NCI-H128 (cell line): ENCODE measurements around the gene MRC1.
"Not testable (repeated sequence)": the region's sequence is repeated elsewhere in the genome, so short reads cannot be mapped to it uniquely, and the experiment has no call there.

Experiments used
- DNase-seq: peaks from one replicate; lab custom pipeline; 2025; ENCODE audit not compliant: unreplicated experiment; lab: John Stamatoyannopoulos, UW

The MRC1 gene

DNA sequence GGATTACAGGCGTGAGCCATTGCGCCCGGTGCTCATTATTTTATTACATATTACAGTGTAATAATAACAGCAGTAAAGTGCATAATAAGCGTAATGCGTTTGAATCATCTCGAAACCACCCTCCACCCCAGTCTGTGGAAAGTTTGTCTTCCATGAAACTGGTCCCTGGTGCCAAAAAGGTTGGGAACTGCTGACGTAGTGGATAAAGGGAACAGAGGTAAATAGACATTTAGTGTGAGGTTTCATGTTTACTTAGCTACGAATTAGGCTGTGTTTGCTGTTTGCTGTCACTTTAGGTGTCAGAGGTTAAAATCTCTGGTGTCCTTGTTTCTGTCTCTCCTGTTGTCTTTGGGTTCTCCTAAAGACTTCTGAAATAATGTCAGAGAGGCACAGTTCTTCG lies 82.3 kb downstream of the MRC1 start:
- no peak for DNase-seq

DNA sequence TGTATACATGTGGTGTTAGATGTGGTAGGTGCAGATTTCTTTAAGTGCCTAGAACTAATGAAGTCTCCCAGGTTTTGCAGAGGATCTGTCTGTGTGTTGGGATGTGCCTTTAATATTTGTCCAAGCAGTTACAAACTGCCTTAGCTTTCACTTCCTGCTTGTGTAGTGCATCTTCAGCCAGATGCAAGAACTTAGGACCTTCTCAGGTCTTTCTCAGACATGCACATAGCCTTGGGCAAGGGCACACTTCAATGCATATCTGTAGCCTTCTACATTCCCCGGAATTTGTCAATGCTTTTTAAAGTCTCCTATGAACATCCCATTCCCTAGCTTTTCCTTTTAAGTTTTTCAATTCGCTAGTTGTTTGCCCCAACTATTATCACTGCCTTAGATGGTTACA lies 95.4 kb downstream of the MRC1 start:
- no peak for DNase-seq

DNA sequence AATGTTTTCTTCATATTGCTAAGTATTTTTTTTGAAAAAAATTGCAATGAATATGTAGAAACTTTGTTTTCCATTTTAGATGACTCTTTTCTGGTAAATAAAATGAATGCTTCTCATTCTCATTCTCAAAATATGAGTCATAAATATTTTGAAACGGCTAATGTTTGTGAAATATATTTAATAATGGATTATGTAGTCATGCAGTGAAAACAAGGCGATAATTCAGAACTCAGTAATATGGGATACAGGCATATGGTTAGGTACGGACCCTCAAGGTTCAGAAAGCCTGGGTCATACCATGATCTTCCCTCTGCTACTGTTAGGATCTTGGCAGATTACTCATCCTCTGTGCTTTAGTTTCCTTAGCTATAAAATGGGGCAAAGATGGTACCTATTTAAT lies 96.3 kb downstream of the MRC1 start:
- no peak for DNase-seq

DNA sequence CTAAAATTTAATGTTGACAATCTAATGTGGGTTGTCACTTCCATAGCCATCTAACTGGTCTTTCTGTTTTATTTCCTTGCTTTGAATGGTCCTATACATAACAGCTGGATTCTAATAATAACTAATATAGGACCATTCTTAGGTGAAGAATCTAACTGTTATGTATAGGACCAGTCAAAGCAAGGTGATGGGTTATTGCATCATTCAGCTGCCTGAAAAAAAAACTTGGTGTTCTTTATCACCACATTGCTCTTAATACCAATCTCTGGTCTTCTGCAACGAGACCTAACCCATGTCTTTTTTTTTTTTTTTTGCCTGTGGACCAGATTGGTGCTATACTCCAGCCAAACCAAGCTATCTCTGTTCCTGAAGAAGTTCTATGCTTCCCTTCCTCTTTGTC lies 96.9 kb downstream of the MRC1 start:
- DNase-seq = no peak

GRCh38 chr10:17907641-17908040 lies 98.5 kb downstream of the MRC1 start:
- no peak for DNase-seq

DNA sequence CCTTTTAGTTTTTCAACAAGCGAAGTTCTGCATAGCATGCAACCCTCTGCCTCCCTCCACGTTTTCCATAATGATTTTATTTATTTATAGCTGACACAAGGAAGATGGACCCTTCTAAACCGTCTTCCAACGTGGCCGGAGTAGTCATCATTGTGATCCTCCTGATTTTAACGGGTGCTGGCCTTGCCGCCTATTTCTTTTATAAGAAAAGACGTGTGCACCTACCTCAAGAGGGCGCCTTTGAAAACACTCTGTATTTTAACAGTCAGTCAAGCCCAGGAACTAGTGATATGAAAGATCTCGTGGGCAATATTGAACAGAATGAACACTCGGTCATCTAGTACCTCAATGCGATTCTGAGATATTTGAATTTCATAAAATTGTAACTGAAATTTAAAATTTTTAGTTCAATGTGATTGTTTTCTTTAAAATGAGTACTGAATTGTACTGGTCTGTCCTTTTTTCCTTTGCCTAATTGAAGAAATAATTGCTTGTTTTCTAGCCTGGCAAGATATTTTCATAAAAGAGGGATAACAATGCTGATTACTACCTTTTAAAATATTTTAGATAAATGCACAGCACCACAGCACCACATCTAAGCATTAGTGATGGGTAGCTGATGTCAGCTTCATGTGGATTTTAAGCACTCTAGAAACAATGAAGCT lies 101.1 kb downstream of the MRC1 start:
- no peak for DNase-seq

DNA sequence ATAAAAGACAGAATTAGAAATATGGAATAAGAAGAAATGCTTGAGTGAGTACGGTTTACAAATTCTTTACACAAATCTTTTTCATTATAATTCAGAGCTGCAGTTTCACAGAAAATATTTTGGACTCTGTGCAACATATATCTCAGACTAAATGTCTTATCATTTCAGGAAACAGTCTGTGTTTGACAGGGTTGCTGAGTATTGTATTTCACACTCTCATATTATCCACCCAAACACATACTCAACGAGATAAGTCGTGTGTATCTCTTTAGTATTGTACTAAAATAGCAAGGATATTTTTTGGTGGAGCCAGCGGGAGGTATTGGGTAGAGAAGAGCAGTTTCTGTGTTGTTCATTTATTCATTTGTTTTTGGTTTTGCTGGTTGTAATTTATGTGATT lies 103.6 kb downstream of the MRC1 start:
- DNase-seq = no peak

DNA sequence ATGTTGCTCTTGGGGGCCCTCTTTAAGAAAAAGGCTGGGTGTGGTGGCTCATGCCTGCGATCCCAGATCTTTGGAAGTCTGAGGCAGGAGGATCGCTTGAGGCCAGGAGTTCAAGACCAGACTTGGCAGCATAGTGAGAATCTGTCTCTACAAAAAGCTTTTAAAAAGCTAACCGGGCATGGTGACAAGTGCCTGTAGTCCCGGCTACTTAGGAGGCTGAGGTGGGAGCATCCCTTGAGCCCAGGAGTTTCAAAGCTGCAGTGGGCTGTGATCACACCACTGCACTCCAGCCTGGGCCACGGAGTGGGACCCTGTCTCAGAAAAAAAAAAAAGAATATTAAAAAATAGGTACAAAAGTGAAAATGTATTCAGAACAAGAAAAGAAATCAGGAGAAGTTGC lies 104.5 kb downstream of the MRC1 start:
- no peak for DNase-seq

GRCh38 chr10:17914169-17915045 lies 105.3 kb downstream of the MRC1 start:
- DNase-seq = no peak

- DNase-seq = no peak
These were observed 106.0 kb downstream of the MRC1 start for GRCh38 chr10:17915181-17915580.

- DNase-seq = no peak
These were observed 109.2 kb downstream of the MRC1 start for GRCh38 chr10:17918187-17918903.

DNA sequence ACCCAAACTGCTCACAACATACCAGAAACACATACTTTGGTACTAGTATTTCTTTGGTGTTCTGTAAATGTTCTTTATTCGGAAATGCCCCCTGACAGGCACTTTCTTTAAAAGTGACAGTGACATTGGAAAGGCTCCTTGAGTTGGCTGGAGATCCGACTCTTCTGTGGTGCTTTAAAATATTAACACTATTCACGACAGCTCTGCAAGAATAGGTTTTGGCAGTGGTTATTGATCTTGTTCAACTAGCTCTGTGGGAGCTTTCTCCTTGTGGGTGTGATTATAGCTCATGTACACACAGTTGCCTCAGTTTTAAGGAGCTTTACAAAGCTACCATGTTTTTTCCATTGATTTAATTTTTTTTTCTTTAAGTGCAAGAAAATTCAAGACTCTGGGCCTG lies 112.2 kb downstream of the MRC1 start:
- no peak for DNase-seq

DNA sequence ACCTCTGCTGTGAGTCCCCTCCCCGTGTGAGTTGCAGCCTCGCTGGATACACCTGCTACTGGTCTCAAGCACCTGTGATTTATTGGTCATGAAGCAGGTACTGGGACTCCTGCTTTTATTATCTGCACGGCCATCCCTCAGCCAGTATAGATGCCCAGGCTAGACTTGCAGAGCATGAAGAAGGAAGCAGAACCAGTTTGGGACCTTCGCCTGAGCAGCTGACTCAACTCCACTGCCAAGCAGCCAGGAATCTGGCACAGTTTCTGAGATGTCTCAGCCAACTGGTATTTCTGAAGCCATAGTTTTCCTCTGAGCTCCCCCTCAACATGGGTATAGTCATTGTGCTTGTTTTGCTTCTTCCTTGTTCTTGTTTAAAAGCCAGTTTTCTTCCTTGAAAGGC lies 114.6 kb downstream of the MRC1 start:
- no peak for DNase-seq

GRCh38 chr10:17943033-17943745 lies 134.0 kb downstream of the MRC1 start:
- DNase-seq = no peak

GRCh38 chr10:17950269-17950668 lies 141.1 kb downstream of the MRC1 start:
- not testable (repeated sequence) for DNase-seq

GRCh38 chr10:17950726-17951125 lies 141.6 kb downstream of the MRC1 start:
- no peak for DNase-seq

GRCh38 chr10:17951868-17952371 lies 142.8 kb downstream of the MRC1 start, which contains the start of gene SLC39A12:
SLC39A12 (plus strand) TSS chr10:17951918; CDS start chr10:17953277, 1,359 bp downstream.
- DNase-seq = no peak

- DNase-seq = not testable (repeated sequence)
These were observed 145.2 kb downstream of the MRC1 start for GRCh38 chr10:17954372-17954771.

GRCh38 chr10:17954861-17955260 lies 145.7 kb downstream of the MRC1 start:
- DNase-seq = no peak

- no peak for DNase-seq
These were observed 148.9 kb downstream of the MRC1 start for GRCh38 chr10:17958049-17958448.

DNA sequence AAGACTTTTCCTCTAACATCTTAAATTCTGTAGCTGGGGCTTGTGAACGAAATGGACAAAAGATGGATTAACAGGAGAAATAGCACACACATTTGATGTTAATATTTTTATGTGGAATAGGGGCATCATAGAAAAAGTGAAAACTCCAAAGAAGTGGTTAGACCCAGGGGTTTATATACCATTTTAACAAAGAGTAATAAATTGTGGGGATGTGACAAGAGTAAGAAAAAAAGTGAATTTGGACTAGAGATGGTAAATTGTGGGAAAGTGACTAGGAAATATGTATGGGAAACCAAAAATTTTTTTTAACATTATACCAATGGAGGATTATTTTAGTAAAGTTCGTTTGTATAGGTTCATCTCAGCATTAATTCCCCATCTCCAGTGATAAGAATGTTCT lies 150.7 kb downstream of the MRC1 start:
- no peak for DNase-seq
